GM18507 (cell line): ENCODE data around the gene MMP7.
A peak's percentile ranks its signal among the peaks of the same experiment; 100 is the strongest.
"Not testable (repeated sequence)": the region's sequence is repeated elsewhere in the genome, so short reads cannot be mapped to it uniquely, and the experiment has no call there.

Experiments
- DNase-seq: peaks from one replicate; pipeline ENCODE4 v3.0.0; 2011; ENCODE audit warnings: low read depth; ENCODE audit not compliant: insufficient read length; ENCODE audit errors: extremely low spot score
- FAIRE-seq: peaks from 2 replicates; lab custom pipeline; 2011; peaks lifted over from hg19 to GRCh38; lab: Jason Lieb, UNC

Gene MMP7

GRCh38 chr11:102545701-102546100, 15.2 kb upstream of the MMP7 start:
- DNase-seq (no peak), FAIRE-seq (no peak)

GRCh38 chr11:102544594-102544993, 14.0 kb upstream of the MMP7 start:
- FAIRE-seq: no peak
- no peak for DNase-seq

GRCh38 chr11:102539567-102539966, 9.0 kb upstream of the MMP7 start:
- DNase-seq: no peak
- FAIRE-seq: no peak

- DNase-seq (no peak), FAIRE-seq (no peak)
Measured at GRCh38 chr11:102538932-102539331, 8.4 kb upstream of the MMP7 start.

GRCh38 chr11:102534261-102534872, 3.8 kb upstream of the MMP7 start:
- DNase-seq (no peak), FAIRE-seq (peak; percentile 31)

- no peak for FAIRE-seq
- DNase-seq: no peak
Measured at GRCh38 chr11:102528618-102529017, 1.9 kb downstream of the MMP7 start.

- DNase-seq (no peak), FAIRE-seq (no peak)
Measured at GRCh38 chr11:102527684-102528083, 2.9 kb downstream of the MMP7 start.

GRCh38 chr11:102527041-102527440, 3.5 kb downstream of the MMP7 start:
- no peak for DNase-seq
- FAIRE-seq: no peak

- FAIRE-seq: no peak
- no peak for DNase-seq
Measured at GRCh38 chr11:102523887-102524286, 6.7 kb downstream of the MMP7 start.

- DNase-seq (no peak), FAIRE-seq (no peak)
Measured at GRCh38 chr11:102523189-102523570, 7.4 kb downstream of the MMP7 start.

- DNase-seq (no peak), FAIRE-seq (no peak)
Measured at GRCh38 chr11:102522312-102523188, 8.0 kb downstream of the MMP7 start.

GRCh38 chr11:102521121-102521520, 9.4 kb downstream of the MMP7 start:
- FAIRE-seq: no peak
- DNase-seq: no peak

- no peak for FAIRE-seq
Measured at GRCh38 chr11:102520514-102520913, 10.0 kb downstream of the MMP7 start.

GRCh38 chr11:102518296-102519094, 12.1 kb downstream of the MMP7 start:
- DNase-seq (no peak), FAIRE-seq (no peak)

More at GRCh38 chr11:102520514-102520913, 10.0 kb downstream of the MMP7 start:
- no peak for DNase-seq

GRCh38 chr11:102517670-102518069, 12.9 kb downstream of the MMP7 start:
- FAIRE-seq: no peak
- DNase-seq: no peak

GRCh38 chr11:102516179-102516578, 14.4 kb downstream of the MMP7 start:
- no peak for DNase-seq
- FAIRE-seq: no peak

- no peak for FAIRE-seq
- no peak for DNase-seq
Measured at GRCh38 chr11:102513869-102514268, 16.7 kb downstream of the MMP7 start.

GRCh38 chr11:102510439-102511135, 20.0 kb downstream of the MMP7 start:
- no peak for FAIRE-seq

GRCh38 chr11:102502831-102503230, 27.7 kb downstream of the MMP7 start:
- FAIRE-seq, DNase-seq: not testable (repeated sequence)

More at GRCh38 chr11:102510439-102511135, 20.0 kb downstream of the MMP7 start:
- DNase-seq: no peak

GRCh38 chr11:102500829-102501228, 29.7 kb downstream of the MMP7 start:
- FAIRE-seq (no peak), DNase-seq (no peak)
